ENCODE data around the gene ASB16. TPM values are rescaled to one million over a fixed set of nuclear protein-coding genes. Genes with fewer than 3 reads are reported as not detected.

The ASB16 gene
- total and polyA plus RNA-seq, 2 donors (not counting 3 experiments of a cell fraction or from before 2014, with no cell fraction given) = not detected

- Histone ChIP-seq H3K9me3 (replicated peaks; ENCODE audit: control insufficient read depth, insufficient read depth, low read length) (no peaks in the 10 kb centered on the region), H3K9ac (replicated peaks; ENCODE audit: extremely low read depth, insufficient read depth, low read length) (no peak overlapping the region), H3K4me3 (replicated peaks in 1 of 3; ENCODE audit: insufficient read depth in 1 of 3, low read depth in 1 of 3, low read length in 3 of 3) (no peak overlapping the region), H3K4me2 (ENCODE audit: insufficient read depth, low read length) (no peak overlapping the region), H2AFZ (ENCODE audit: low read depth, low read length) (no peak overlapping the region), H3K9me1 (replicated peaks; ENCODE audit: control insufficient read depth, extremely low read depth, insufficient read depth, low read length) (no peaks in the 10 kb centered on the region), H3K36me3 (ENCODE audit: control insufficient read depth in 2 of 2, extremely low read depth in 1 of 2, insufficient read depth in 2 of 2, low read length in 2 of 2) (peaks cover 11 to 48% of the 10 kb centered on the region in 2 experiments), H4K20me1 (replicated peaks; ENCODE audit: control insufficient read depth, extremely low read depth, insufficient read depth, low read length) (no peaks in the 10 kb centered on the region), H3K79me2 (ENCODE audit: control insufficient read depth, insufficient read depth, low read length) (peaks cover 19% of the 10 kb centered on the region), H3K27me3 (ENCODE audit: control insufficient read depth in 2 of 2, insufficient read depth in 2 of 2, low read length in 2 of 2) (no peaks in the 10 kb centered on the region), H3K27ac (ENCODE audit: insufficient read depth, low read depth, low read length) (no peak overlapping the region), H3K4me1 (ENCODE audit: control insufficient read depth, extremely low read depth, insufficient read depth, low read length) (peaks cover 13% of the 10 kb centered on the region)
- POLR2A ChIA-PET = no interaction called here
- no TSS peak for BruUV-seq (replicated peaks)
- TF ChIP-seq POLR2A (IDR thresholded peaks at IDR 0.05; ENCODE audit: low read depth, low read length) (no peak), MYC (IDR thresholded peaks at IDR 0.05; ENCODE audit: low read depth, low read length) (no peak), CTCF (IDR thresholded peaks at IDR 0.05; ENCODE audit: extremely low read depth in 1 of 2, insufficient read depth in 1 of 2, low read depth in 1 of 2, low read length in 2 of 2) (no peak), POLR2AphosphoS5 (IDR thresholded peaks at IDR 0.05; ENCODE audit: insufficient read depth, low read depth, low read length) (peak; percentile 21)
- DNase-seq (ENCODE audit: low read depth, low spot score) (no peak), FAIRE-seq (no peak)
- dilution Hi-C loops (cut with MboI; ENCODE audit: extremely low pct_ligation_motif_present, low sequenced_read_pairs) (no loop called here), intact Hi-C loops (cut with micrococcal nuclease) (no loop called here)
- CTCF ChIA-PET = interaction anchor here (1.4 to 1.6 kb wide), 2 partner anchors 157 to 249 kb away, joined by 3 to 5 read pairs; no protein-coding TSS in a partner anchor
These were observed 23.0 kb downstream of the ASB16 start for GRCh38 chr17:44193326-44194084.

- DNase-seq (ENCODE audit: low read depth, low spot score) = no peak
- H3K27ac ChIP-seq (ENCODE audit: insufficient read depth, low read depth, low read length) = no peak overlapping the region
These were observed 26.6 kb downstream of the ASB16 start for GRCh38 chr17:44197107-44197506.

More at GRCh38 chr17:44197107-44197506, 26.6 kb downstream of the ASB16 start:
- Histone ChIP-seq H4K20me1 (replicated peaks; ENCODE audit: control insufficient read depth, extremely low read depth, insufficient read depth, low read length) (no peaks in the 10 kb centered on the region), H3K4me1 (ENCODE audit: control insufficient read depth, extremely low read depth, insufficient read depth, low read length) (peaks cover 18% of the 10 kb centered on the region), H2AFZ (ENCODE audit: low read depth, low read length) (no peak overlapping the region), H3K27me3 (ENCODE audit: control insufficient read depth in 2 of 2, insufficient read depth in 2 of 2, low read length in 2 of 2) (no peaks in the 10 kb centered on the region), H3K9me3 (replicated peaks; ENCODE audit: control insufficient read depth, insufficient read depth, low read length) (no peaks in the 10 kb centered on the region), H3K36me3 (ENCODE audit: control insufficient read depth in 2 of 2, extremely low read depth in 1 of 2, insufficient read depth in 2 of 2, low read length in 2 of 2) (peaks cover 11 to 35% of the 10 kb centered on the region in 2 experiments), H3K4me2 (ENCODE audit: insufficient read depth, low read length) (no peak overlapping the region), H3K9ac (replicated peaks; ENCODE audit: extremely low read depth, insufficient read depth, low read length) (no peak overlapping the region), H3K9me1 (replicated peaks; ENCODE audit: control insufficient read depth, extremely low read depth, insufficient read depth, low read length) (no peaks in the 10 kb centered on the region), H3K4me3 (replicated peaks in 1 of 3; ENCODE audit: insufficient read depth in 1 of 3, low read depth in 1 of 3, low read length in 3 of 3) (no peak overlapping the region), H3K79me2 (ENCODE audit: control insufficient read depth, insufficient read depth, low read length) (peaks cover 23% of the 10 kb centered on the region)
- TF ChIP-seq POLR2A (IDR thresholded peaks at IDR 0.05; ENCODE audit: low read depth, low read length) (no peak), MYC (IDR thresholded peaks at IDR 0.05; ENCODE audit: low read depth, low read length) (no peak), EZH2 (IDR thresholded peaks at IDR 0.05; ENCODE audit: borderline replicate concordance, low read depth, low read length, severe bottlenecking) (no peak), FOS (IDR thresholded peaks at IDR 0.05; ENCODE audit: borderline replicate concordance, insufficient read depth, low read length) (no peak), GATA2 (IDR thresholded peaks at IDR 0.05; ENCODE audit: insufficient read depth, insufficient read length, low read depth, low read length) (no peak), CTCF (IDR thresholded peaks at IDR 0.05; ENCODE audit: extremely low read depth in 1 of 2, insufficient read depth in 1 of 2, low read depth in 1 of 2, low read length in 2 of 2) (no peak), POLR2AphosphoS5 (IDR thresholded peaks at IDR 0.05; ENCODE audit: insufficient read depth, low read depth, low read length) (no peak)
- POLR2A ChIA-PET = no interaction called here
- BruUV-seq (replicated peaks) = no TSS peak
- no peak for FAIRE-seq
- CTCF ChIA-PET = interaction anchor here (1.4 kb wide), 1 partner anchor 13 kb away, joined by 7 read pairs; no protein-coding TSS in a partner anchor
- dilution Hi-C loops (cut with MboI; ENCODE audit: extremely low pct_ligation_motif_present, low sequenced_read_pairs) (no loop called here), intact Hi-C loops (cut with micrococcal nuclease) (no loop called here)

Measured in endothelial cell of umbilical vein (primary cell).